Stimulated activated CD8-positive, alpha-beta memory T cell treated with anti-CD3 and anti-CD28 coated beads, Interleukin-7, amount 100 ng/mL, for 48 hours (primary cell): Measurements from ENCODE around the gene TSPAN4.

Source experiments
- DNase-seq, 2 donors: peaks; one replicate each; pipeline ENCODE4 v3.0.0-alpha.2; 2020; ENCODE audit warnings: low read depth in 1 of 2; ENCODE audit errors: extremely low read depth in 1 of 2

TSPAN4 gene

DNA sequence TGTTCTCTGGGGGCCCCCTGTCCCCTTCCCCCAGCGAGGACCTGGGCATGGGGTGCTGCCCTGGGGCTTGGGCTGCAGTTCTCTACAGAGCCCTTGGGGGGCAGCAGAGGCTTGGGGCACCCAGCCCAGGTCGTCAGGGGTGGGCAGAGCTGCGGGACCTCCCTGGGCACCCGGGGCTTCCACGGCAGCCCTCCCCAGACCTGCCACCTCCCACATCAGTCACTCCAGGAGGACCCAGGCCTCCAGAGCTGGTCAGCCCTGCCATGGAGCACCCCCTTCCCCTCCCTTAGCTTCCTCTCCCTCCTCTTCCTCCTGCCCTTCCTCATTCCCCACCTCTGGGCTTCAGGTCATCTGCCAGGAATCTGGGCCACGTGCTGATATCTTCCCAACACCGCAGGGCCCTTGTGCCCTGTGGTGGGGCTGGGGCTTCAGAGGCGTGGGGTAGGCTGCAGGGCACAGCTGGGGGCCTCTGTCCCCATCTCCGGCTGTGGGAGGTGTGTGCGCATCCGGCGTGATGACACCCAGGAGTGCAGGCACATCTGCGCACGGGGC, 5.8 kb downstream of the TSPAN4 start:
- DNase-seq: no peak

- DNase-seq: no peak
These were observed 6.6 kb downstream of the TSPAN4 start for GRCh38 chr11:849104-849824.

GRCh38 chr11:849951-850774, 7.5 kb downstream of the TSPAN4 start:
- no peak for DNase-seq

- no peak for DNase-seq
These were observed 8.4 kb downstream of the TSPAN4 start for GRCh38 chr11:850775-851763.

DNA sequence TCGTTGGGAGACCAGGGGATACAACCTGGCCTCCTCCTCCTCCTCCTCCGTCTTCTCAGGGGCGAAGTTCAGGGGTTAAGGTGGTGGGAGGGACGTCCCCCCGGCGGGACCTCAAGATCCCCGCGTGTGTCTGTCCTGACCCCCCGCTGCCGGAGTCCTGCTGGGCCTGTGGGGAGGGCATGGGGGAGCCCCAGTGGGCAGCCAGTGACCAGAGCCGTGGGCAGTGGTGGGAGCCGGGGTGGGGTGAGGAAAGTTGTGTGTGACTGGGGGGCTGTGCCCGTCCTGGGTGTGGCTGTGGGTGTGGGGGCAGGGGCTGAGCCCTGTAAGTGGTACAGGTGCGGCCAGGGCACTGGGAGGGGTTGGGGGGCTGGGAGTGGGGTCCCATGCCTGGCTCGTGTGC, 10.1 kb downstream of the TSPAN4 start:
- DNase-seq: no peak

DNA sequence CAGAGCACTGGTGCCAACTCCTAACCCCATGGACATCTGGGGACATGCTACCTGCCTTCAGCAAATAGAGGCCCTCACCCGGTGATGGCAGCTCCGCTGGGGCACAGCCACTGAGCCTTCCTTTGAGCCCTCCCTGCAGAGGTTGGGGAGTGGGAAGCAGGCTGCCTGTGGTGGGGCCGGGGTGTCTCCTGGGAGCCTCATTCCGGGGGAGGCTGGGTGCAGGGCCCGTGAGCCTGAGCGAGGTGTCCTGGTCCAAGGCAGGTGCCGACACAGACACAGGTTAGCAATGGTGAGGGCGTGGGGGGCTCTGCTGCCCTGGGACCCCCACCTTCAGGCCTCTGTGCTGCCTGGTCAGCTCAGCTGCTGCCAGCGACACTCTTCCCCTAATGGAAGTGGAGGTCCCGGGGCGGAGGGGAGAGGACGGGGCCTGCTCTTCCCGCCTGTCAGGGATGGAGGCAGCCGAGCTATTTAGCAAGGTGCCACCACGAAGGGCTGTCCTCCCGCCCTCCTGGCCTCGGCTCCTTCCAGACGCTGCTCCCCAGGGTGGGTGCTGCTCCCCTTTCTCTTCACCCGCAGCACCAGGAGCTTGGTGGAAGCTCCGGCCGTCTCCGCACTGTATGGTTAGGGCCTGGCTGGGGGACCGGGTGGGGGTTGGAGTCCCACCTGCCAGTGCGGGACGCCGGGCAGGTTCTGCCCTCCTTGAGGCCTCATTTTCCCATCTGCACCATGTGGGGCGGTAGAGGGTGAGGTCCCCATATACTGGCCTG, 11.2 kb downstream of the TSPAN4 start:
- DNase-seq: no peak

DNA sequence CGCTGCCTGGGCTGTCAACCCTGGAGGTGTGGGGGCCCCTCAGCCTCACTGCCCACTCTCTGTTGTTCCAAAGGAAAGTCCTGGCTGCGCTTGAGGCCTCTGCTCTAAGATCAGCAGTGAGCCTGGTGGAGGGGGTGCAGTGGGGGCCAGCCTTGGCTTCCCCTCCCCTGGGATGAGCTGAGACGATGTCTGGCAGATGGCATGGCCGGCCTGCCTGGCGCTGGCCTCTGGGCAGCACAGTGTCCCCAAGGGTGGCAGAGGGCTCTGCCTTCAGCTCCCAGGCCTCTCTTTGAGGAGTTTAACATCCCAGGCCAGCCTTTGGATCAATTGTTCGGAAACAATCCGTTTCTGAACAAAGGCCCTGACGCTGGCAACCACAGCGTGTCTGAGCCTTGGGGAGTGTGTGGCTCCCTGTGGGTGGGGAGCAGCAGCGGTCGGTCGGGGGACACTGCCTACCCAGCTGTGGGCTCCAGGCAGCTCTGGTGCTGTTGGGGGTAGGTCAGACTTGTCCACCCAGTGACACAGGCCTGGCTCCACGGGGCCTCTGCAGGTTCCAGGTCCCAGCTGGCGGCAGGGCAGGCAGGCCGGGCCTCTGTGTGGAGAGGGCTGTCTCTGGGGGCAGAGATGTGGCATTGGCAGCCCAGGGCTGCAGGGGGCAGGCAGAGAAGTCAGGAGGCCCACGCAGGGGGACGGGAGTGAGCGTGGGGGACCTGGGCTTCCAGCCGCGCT, 12.1 kb downstream of the TSPAN4 start:
- DNase-seq: no peak

DNA sequence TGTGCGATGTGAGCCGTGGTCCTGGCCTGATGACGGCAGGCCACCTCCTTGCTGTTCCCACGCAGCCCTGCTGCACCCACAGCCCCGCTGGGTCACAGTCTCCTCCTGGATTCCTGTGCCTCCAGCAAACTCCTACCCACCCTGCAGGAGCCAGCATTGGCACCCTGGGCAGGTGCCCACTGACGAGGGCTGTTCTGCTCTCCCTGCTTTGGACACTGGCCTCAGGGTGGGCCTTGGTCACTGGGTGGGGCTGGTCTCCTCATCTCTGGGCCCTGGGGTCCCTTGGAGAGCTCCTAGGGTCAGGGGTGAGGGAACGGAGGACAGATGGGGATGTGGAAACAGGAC, 12.7 kb downstream of the TSPAN4 start:
- no peak for DNase-seq

DNA sequence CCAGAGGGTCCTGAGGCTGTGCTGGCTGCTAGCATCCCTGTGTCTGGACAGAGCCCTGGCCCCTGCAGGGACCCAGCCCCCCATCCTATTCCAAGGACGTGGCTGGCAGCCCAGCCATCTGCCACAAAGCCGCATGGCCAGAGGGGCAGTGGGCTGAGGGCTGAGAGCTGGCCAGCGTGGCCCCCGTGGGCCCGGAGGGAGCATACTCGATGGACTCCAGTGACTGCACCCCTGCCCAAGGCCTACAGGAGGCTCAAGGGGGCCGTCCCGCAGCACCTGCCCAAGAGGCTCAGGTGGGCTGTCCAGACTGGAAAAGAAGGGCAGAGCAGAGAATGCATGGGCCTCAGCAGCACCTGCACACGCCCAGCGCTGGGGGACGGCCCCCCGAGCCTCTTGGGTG, 13.1 kb downstream of the TSPAN4 start:
- no peak for DNase-seq

DNA sequence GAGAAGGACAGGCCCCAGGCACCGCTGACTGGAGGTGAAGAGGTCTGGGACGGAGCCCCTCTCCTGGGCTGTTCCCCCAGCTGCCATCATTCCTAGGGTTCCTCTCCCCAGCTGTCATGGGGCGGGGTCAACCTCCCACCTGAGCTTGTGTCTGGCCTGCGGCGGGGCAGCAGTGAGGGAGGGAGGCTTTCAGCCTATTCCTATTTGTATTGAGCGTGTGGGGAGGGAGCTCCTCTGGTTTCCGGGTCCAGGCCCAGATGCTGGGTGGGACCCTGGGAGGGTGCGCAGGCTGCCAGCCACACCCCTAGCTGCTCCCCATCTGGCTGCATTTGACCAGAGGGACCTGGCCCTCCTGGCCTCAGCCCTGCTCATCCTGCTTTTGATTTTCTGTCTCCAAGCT, 13.7 kb downstream of the TSPAN4 start:
- no peak for DNase-seq

DNA sequence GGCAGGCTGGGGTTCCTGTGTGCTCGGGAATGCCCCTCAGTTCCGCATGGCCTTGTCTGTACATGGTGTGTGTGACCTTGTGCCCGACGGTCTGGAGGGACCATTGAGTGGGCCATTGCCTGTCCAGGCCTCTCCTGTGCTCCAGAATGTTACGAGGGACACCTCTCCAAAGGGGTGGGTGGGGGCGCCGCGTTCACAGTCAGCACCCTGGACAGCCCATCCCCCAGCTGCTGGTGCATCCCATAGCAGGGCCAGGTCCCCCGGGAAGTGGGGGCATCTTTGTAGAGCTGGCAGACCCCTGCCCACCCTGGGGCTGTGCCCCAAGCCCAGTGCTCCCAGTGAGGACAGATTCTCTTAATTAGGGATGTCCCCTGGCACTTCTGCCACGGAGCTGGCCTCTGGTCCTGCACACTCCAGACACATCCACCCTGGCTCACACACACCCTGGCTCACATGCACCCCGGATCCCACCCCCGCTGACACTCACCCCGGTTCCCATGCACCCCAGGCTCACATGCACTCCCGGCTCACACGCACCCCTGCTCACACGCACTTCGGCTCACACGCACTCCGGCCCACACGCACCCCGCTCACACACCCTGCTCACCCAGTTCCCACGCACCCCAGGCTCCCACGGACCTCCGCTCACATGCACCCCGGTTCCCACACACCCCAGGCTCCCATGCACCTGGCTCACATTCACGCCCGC, 15.6 kb downstream of the TSPAN4 start:
- no peak for DNase-seq

DNA sequence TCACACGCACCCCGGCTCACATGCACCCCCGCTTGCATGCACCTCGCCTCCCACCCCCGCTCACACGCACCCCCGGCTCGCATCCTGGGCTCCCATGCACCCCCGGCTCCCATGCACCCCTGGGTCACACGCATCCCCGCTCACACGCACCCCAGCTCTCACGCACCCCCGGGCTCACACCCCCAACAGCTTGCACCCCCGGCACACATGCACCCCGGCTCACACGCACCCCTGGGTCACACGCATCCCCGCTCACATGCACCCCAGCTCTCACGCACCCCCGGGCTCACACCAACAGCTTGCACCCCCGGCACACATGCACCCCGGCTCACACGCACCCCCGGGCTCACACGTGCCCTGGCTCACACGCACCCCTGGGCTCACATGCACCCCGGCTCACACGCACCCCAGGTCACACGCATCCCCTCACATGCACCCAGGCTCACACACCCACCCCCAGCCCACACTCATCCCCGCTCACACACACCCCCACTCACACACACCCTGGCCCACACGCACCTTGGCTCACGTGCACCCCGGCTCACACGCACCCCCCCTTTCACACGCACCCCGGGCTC, 16.2 kb downstream of the TSPAN4 start:
- DNase-seq: no peak

DNA sequence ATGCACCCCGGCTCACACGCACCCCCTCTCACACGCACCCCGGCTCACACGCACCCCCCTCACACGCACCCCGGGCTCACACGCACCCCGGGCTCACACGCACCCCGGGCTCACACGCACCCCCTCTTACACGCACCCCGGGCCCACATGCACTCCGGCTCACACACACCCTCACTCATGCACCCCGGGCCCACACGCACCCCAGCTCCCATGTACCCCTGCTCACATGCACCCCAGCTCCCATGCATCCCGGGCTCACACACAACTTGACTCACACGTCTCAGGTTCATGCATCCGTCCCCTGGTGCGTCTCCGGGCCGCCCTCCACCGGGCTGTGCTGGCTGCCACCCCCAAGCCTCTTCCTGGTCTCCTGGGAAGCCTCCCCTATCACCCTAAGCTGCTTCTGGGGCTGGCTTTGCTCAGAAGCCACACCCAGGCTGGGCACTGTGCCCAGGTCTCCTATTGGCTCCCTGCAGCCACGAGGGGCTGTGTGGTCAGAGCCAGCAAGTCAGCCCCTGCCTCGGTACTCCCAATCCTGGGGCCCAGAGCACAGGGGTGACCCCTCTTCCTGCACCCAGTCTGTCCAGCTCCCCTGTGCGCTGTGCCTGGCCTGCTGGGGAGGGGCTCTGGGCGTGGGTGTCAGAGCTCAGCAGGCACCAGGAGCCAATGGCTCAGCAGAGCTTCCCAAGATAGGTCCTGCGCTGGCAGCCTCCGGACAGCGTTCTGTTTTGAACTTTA, 16.9 kb downstream of the TSPAN4 start:
- no peak for DNase-seq

DNA sequence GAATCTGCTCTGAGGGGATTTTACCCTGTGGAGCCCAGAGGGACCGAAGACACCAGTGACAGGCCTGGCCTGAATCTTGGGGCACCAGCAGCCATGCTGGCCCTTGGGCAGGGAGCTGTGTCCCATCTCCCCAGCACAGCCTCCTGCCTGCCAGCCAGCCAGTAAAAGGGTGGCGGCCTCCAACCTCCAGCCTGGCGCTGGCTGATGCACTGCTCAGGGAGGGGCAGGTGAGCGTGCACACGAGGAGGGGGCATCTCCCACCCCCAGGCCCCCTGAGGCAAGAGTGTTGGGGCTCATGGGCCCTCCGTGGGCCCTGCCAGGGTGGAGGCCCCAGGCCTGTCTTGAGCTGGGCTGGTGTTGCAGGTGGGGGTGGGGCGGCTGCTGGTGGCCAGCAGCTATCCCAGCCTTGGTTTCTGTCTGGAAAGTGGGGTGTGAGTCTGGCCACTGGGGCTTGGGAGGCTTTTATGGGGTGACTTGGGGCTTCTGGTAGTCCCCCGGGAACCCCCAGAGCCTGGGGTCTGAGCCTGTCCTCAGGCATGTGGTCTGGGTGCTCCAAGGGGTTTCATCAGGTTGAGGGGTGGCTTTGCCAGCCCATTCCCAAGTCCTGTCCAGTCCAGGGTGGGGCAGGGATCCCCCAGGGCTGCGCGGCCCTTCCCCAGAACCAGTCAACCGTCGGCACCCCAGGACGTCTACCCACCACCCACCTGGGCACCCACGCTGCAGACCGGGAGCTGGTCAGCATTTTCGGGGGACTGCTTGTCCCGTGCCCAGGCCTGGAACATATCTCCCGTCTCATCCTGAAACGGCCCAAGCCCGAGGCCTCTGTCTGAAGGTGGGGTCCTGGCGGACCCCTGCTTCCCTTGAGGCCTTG, 17.8 kb downstream of the TSPAN4 start:
- no peak for DNase-seq

- no peak for DNase-seq
These were observed 18.4 kb downstream of the TSPAN4 start for GRCh38 chr11:861105-861479.

GRCh38 chr11:862081-862661, 19.5 kb downstream of the TSPAN4 start:
- no peak for DNase-seq

DNA sequence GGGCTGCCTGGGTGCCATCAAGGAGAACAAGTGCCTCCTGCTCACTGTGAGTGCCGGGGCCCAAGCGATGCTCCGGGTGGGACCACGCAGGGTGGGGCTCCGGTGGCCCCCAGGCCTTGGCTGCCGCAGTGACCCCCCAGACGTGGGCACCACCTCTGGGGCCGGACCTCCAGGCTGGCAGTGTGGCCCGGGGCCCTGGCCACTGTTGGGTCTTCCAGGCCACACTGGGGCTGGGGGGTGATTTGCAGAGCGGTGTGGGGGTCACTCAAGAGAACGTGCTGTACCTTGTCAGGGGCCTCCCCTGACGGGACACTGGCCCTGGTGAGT, 20.0 kb downstream of the TSPAN4 start:
- no peak for DNase-seq
